Raji (cell line): ENCODE results near the gene RNLS.

Source experiments
- POLR2A ChIP-seq: IDR thresholded peaks from 2 replicates; pipeline ENCODE4 v1.6.1; 2011; ENCODE audit warnings: low read depth, low read length, control low read depth; ENCODE audit not compliant: insufficient read depth

RNLS gene

GRCh38 chr10:88474884-88475844, 108.0 kb downstream of the RNLS start:
- no peak for TF ChIP-seq POLR2A

- TF ChIP-seq POLR2A, result no peak
Measured at GRCh38 chr10:88473989-88474883, 108.9 kb downstream of the RNLS start.

GRCh38 chr10:88472540-88472939, 110.6 kb downstream of the RNLS start:
- no peak for TF ChIP-seq POLR2A

GRCh38 chr10:88471899-88472298, 111.2 kb downstream of the RNLS start:
- TF ChIP-seq POLR2A, result no peak

- no peak for TF ChIP-seq POLR2A
Measured at GRCh38 chr10:88467835-88468485, 115.2 kb downstream of the RNLS start.

- TF ChIP-seq POLR2A, result no peak
Measured at GRCh38 chr10:88466786-88467185, 116.3 kb downstream of the RNLS start.

- no peak for TF ChIP-seq POLR2A
Measured at GRCh38 chr10:88465765-88466164, 117.4 kb downstream of the RNLS start.

- TF ChIP-seq POLR2A, result no peak
Measured at GRCh38 chr10:88463811-88464210, 119.3 kb downstream of the RNLS start.

- no peak for TF ChIP-seq POLR2A
Measured at GRCh38 chr10:88461426-88461825, 121.7 kb downstream of the RNLS start.

GRCh38 chr10:88459530-88459929, 123.6 kb downstream of the RNLS start:
- TF ChIP-seq POLR2A, result no peak

- TF ChIP-seq POLR2A, result no peak
Measured at GRCh38 chr10:88458209-88458608, 124.9 kb downstream of the RNLS start.

GRCh38 chr10:88457660-88458059, 125.5 kb downstream of the RNLS start:
- no peak for TF ChIP-seq POLR2A

- no peak for TF ChIP-seq POLR2A
Measured at GRCh38 chr10:88456730-88457129, 126.4 kb downstream of the RNLS start.

- TF ChIP-seq POLR2A, result no peak
Measured at GRCh38 chr10:88455831-88456230, 127.3 kb downstream of the RNLS start.

GRCh38 chr10:88450201-88450600, 132.9 kb downstream of the RNLS start:
- TF ChIP-seq POLR2A, result no peak
